Erythroblast (primary cell): ENCODE measurements around the gene ZBTB1.

Experiments
- GATA1 ChIP-seq: IDR thresholded peaks from 2 replicates; pipeline ENCODE4 v1.6.1; 2011; ENCODE audit warnings: low read depth, mild to moderate bottlenecking, control low read depth, low read length, moderate library complexity
- POLR2A ChIP-seq: IDR thresholded peaks from 2 replicates; pipeline ENCODE4 v1.6.1; 2011; ENCODE audit warnings: mild to moderate bottlenecking, low read length

DNA sequence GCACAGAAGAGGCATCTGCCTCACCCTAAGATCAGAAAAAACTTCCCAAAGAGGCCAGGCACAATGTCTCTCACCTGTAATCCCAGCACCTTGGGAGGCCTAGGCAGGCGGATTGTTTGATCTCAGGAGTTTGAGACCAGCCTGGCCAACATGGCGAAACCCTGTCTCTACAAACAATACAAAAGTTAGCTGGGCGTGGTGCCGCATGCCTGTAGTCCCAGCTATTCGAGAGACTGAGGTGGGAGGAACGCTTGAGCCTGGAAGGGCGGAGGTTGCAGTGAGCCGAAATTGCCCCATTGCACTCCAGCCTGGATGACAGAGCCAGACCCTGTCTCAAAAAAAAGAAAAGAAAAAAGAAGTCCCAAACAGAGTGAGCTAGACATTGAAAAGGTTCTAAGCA, 4.5 kb downstream of the ZBTB1 start:
- TF ChIP-seq POLR2A (no peak), GATA1 (no peak)
